GM18511 (cell line): ENCODE results near the gene HLA-B.

Experiments used
- ATAC-seq: cut with Tn5 transposase; IDR thresholded peaks from one replicate; pipeline ENCODE4 v1.9.1; 2021; ENCODE audit warnings: mild to moderate bottlenecking, moderate library complexity; ENCODE audit not compliant: unreplicated experiment

Gene HLA-B

GRCh38 chr6:31353384-31353945, 3.5 kb downstream of the HLA-B start:
- ATAC-seq: no peak

- no peak for ATAC-seq
Measured at GRCh38 chr6:31352683-31353383, 4.1 kb downstream of the HLA-B start.

GRCh38 chr6:31352310-31352682, 4.7 kb downstream of the HLA-B start:
- ATAC-seq: no peak

- ATAC-seq: no peak
Measured at GRCh38 chr6:31351401-31352309, 5.3 kb downstream of the HLA-B start.

- no peak for ATAC-seq
Measured at GRCh38 chr6:31351033-31351380, 6.0 kb downstream of the HLA-B start.

- no peak for ATAC-seq
Measured at GRCh38 chr6:31350196-31351032, 6.6 kb downstream of the HLA-B start.

- no peak for ATAC-seq
Measured at GRCh38 chr6:31349301-31349700, 7.7 kb downstream of the HLA-B start.

- no peak for ATAC-seq
Measured at GRCh38 chr6:31345026-31345730, 11.8 kb downstream of the HLA-B start.

GRCh38 chr6:31340228-31340627, 16.8 kb downstream of the HLA-B start:
- no peak for ATAC-seq

- ATAC-seq: no peak
Measured at GRCh38 chr6:31339210-31339609, 17.8 kb downstream of the HLA-B start.

- no peak for ATAC-seq
Measured at GRCh38 chr6:31336896-31337496, 20.0 kb downstream of the HLA-B start.

GRCh38 chr6:31332637-31333602, 24.1 kb downstream of the HLA-B start:
- ATAC-seq: no peak

GRCh38 chr6:31328355-31328960, 28.5 kb downstream of the HLA-B start:
- no peak for ATAC-seq

- no peak for ATAC-seq
Measured at GRCh38 chr6:31321820-31322219, 35.2 kb downstream of the HLA-B start.

GRCh38 chr6:31321005-31321707, 35.8 kb downstream of the HLA-B start:
- ATAC-seq: no peak

GRCh38 chr6:31317036-31317435, 39.9 kb downstream of the HLA-B start:
- ATAC-seq: no peak

GRCh38 chr6:31309641-31310040, 47.3 kb downstream of the HLA-B start:
- ATAC-seq: no peak

- no peak for ATAC-seq
Measured at GRCh38 chr6:31308845-31309175, 48.2 kb downstream of the HLA-B start.
